Fibroblast of lung (primary cell): ENCODE measurements around the gene IMMP2L.

ENCODE experiments used
- CTCF ChIP-seq, 2 donors: IDR thresholded peaks in 1 of 2; conservative IDR thresholded peaks in 1 of 2; 1 replicate in 1 of 2; 2 replicates in 1 of 2; pipeline ENCODE4 v1.5.1; 2011 to 2012; ENCODE audit warnings: low read length in 2 of 2, control low read depth in 1 of 2, inconsistent platforms in 1 of 2, low read depth in 1 of 2, mild to moderate bottlenecking in 1 of 2
- EZH2 ChIP-seq: IDR thresholded peaks from 2 replicates; pipeline ENCODE4 v1.5.1; 2012; ENCODE audit warnings: low read length, control low read depth, mild to moderate bottlenecking; ENCODE audit errors: missing control alignments

- TF ChIP-seq CTCF (conservative IDR thresholded peaks at IDR 0.05 in 1 of 2, IDR thresholded peaks at IDR 0.05 in 1 of 2; ENCODE audit: low read depth in 1 of 2, low read length in 2 of 2) (no peak), EZH2 (no peak)
These were observed 101.6 kb downstream of the IMMP2L start for GRCh38 chr7:111460695-111461094.
